HepG2 (cell line): ENCODE data around the gene ANKLE1. TPM values are rescaled to one million over a fixed set of nuclear protein-coding genes. Genes with fewer than 3 reads are reported as not detected.

Experiments
- AKAP8 ChIP-seq: sonication (generic); formaldehyde crosslinking; IDR thresholded peaks from 2 replicates; pipeline ENCODE4 v1.5.1; 2020; ENCODE audit warnings: mild to moderate bottlenecking, missing genetic modification reagents
- CBX2 ChIP-seq, 2 experiments: fragments of 200-600 bp in 1 of 2; sonication (generic); formaldehyde crosslinking in 1 of 2; IDR thresholded peaks; 2 replicates each; pipeline versions ENCODE4 v1.7.0 to v1.8.1; 2018 to 2022; ENCODE audit warnings: low read depth in 2 of 2, low read length in 1 of 2, mild to moderate bottlenecking in 1 of 2, missing genetic modification reagents in 1 of 2
- DNMT1 ChIP-seq: sonication (generic); formaldehyde crosslinking; IDR thresholded peaks from 2 replicates; pipeline ENCODE4 v1.5.1; 2020; ENCODE audit warnings: mild to moderate bottlenecking, missing genetic modification reagents
- GZF1 ChIP-seq: sonication (generic); formaldehyde crosslinking; IDR thresholded peaks from 2 replicates; pipeline ENCODE4 v1.5.1; 2020; ENCODE audit warnings: mild to moderate bottlenecking, missing genetic modification reagents
- IRX3 ChIP-seq: sonication (generic); formaldehyde crosslinking; IDR thresholded peaks from 2 replicates; pipeline ENCODE4 v1.8.1; 2023; ENCODE audit warnings: mild to moderate bottlenecking, low read depth, missing genetic modification reagents, borderline replicate concordance
- MTF2 ChIP-seq: sonication (generic); formaldehyde crosslinking; IDR thresholded peaks from 2 replicates; pipeline ENCODE4 v1.5.0; 2020; ENCODE audit warnings: missing genetic modification reagents, borderline replicate concordance
- NCOA1 ChIP-seq: sonication (generic); formaldehyde crosslinking; IDR thresholded peaks from 2 replicates; pipeline ENCODE4 v1.9.0; 2021; ENCODE audit warnings: missing genetic modification reagents
- SETDB1 ChIP-seq: sonication (generic); formaldehyde crosslinking; IDR thresholded peaks from 2 replicates; pipeline ENCODE4 v1.5.1; 2020; ENCODE audit warnings: missing genetic modification reagents, mild to moderate bottlenecking, borderline replicate concordance
- SIN3A ChIP-seq: IDR thresholded peaks from 2 replicates; pipeline ENCODE4 v1.6.1; 2011; ENCODE audit warnings: low read depth, mild to moderate bottlenecking, control low read depth, low read length, borderline replicate concordance
- ZBTB20 ChIP-seq: sonication (generic); formaldehyde crosslinking; IDR thresholded peaks from 2 replicates; pipeline ENCODE4 v1.8.1; 2023; ENCODE audit warnings: missing genetic modification reagents, low read depth, mild to moderate bottlenecking, borderline replicate concordance
- ZFX ChIP-seq: sonication (generic); formaldehyde crosslinking; IDR thresholded peaks from 2 replicates; pipeline ENCODE4 v1.4.0; 2020; ENCODE audit warnings: mild to moderate bottlenecking, low read depth, missing genetic modification reagents, moderate library complexity
- ZIK1 ChIP-seq: sonication (generic); formaldehyde crosslinking; IDR thresholded peaks from 2 replicates; pipeline ENCODE4 v1.5.0; 2020; ENCODE audit warnings: mild to moderate bottlenecking, low read depth, missing genetic modification reagents, borderline replicate concordance
- ZNF496 ChIP-seq: sonication (generic); formaldehyde crosslinking; IDR thresholded peaks from 2 replicates; pipeline ENCODE4 v1.8.1; 2023; ENCODE audit warnings: mild to moderate bottlenecking, moderate library complexity, missing genetic modification reagents; ENCODE audit not compliant: insufficient replicate concordance
- ZNF563 ChIP-seq: sonication (generic); formaldehyde crosslinking; IDR thresholded peaks from 2 replicates; pipeline ENCODE4 v1.8.0; 2022; ENCODE audit warnings: mild to moderate bottlenecking, moderate library complexity, missing genetic modification reagents
- ZNF782 ChIP-seq: sonication (generic); formaldehyde crosslinking; IDR thresholded peaks from 2 replicates; pipeline ENCODE4 v1.4.0; 2020; ENCODE audit warnings: missing genetic modification reagents, mild to moderate bottlenecking, borderline replicate concordance
- ZNF839 ChIP-seq: sonication (generic); formaldehyde crosslinking; IDR thresholded peaks from 2 replicates; pipeline ENCODE4 v1.4.0; 2020; ENCODE audit warnings: missing genetic modification reagents, mild to moderate bottlenecking, borderline replicate concordance
- ZSCAN12 ChIP-seq: sonication (generic); formaldehyde crosslinking; IDR thresholded peaks from 2 replicates; pipeline ENCODE4 v1.9.0; 2021; ENCODE audit warnings: mild to moderate bottlenecking, missing genetic modification reagents
- ZSCAN29 ChIP-seq: sonication (generic); formaldehyde crosslinking; conservative IDR thresholded peaks from 2 replicates; pipeline ENCODE4 v1.4.0; 2020; ENCODE audit warnings: mild to moderate bottlenecking, missing genetic modification reagents
- polyA plus RNA-seq, 8 experiments: library from polyadenylated mRNA; depleted of rRNA in 3 of 8; stranded (reverse) in 7 of 8; unstranded in 1 of 8; fragments of >200 nt; fragmentation: Illumina TruSeq in 4 of 8; extraction: Trizol in 4 of 8; gene quantifications; 2 replicates each; pipeline versions ENCODE4 v1.2.1 to v1.2.3, GENCODE V29; 2011 to 2016; ENCODE audit warnings: low read depth in 4 of 8, missing spikeins in 1 of 8, mixed read lengths in 1 of 8; ENCODE audit not compliant: insufficient read depth in 1 of 8
- total RNA-seq, 5 experiments: library from RNA; depleted of rRNA; stranded (reverse); fragments of >200 nt; fragmentation: Illumina TruSeq; extraction: Trizol; gene quantifications; 2 replicates each; pipeline ENCODE4 v1.2.3, GENCODE V29; 2016; ENCODE audit warnings: low read depth in 1 of 5
- TF ChIP-seq, protein P1 (sequence below): conservative IDR thresholded peaks from 2 replicates; pipeline ENCODE4 v1.6.1; 2018; ENCODE audit warnings: missing genetic modification reagents
- TF ChIP-seq, protein P2 (sequence below): sonication (generic); formaldehyde crosslinking; IDR thresholded peaks from 2 replicates; pipeline ENCODE4 v1.8.1; 2023; ENCODE audit warnings: mild to moderate bottlenecking, inconsistent platforms, moderate library complexity, missing genetic modification reagents, borderline replicate concordance
- TF ChIP-seq, protein P3 (sequence below): sonication (generic); formaldehyde crosslinking; IDR thresholded peaks from 2 replicates; pipeline ENCODE4 v1.4.0; 2020; ENCODE audit warnings: missing genetic modification reagents

Gene ANKLE1
- total and polyA plus RNA-seq, 2 of the 13 experiments (the other 11 are each of a cell fraction or from before 2014, with no cell fraction given): 0.69 to 1.5 TPM

DNA sequence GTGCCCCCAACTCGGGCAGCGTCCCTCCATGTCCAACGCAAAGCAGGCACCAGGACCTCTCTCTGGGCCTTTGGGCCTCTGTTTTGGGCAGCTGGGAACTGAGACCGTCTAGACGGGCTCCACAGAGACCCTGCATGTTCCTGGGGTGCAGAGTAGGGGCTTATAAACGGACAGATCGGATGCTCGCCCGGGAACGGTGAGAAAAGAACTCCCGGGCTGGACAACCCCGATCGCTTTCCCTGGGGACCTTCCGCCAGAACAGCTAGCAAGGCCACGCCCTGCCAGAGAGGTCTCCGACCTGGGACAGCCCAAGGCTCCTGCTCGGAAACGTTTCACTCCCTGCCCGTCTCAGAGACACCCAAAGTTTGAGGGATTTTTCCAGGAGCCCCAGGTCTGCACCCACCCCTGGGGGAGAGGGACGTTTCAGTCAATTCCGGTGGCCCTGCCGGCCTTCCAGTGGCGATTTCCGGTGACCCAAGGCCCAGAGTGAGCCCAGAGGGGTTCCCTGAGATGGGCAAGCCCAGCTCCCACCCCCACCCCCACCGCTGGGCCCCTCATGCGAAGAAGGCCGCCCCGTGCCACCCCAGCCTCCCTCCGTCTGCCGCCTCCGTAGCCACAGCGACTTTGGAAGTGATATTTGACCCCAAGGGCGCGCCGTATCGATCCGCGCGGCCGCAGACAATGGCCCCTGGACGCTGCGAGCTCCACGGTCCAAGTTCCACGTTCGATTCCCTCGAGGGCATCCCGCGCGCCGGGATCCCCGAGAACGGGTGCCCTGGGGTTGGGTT lies 37.7 kb upstream of the ANKLE1 start (continued):
- no peak for TF ChIP-seq CBX2 (IDR thresholded peaks at IDR 0.05; ENCODE audit: low read depth, low read length)
- TF ChIP-seq CBX2 (CRISPR knock-in tag; IDR thresholded peaks at IDR 0.05; ENCODE audit: low read depth): no peak
- peak; percentile 52 for TF ChIP-seq ZFX (CRISPR knock-in tag)
- TF ChIP-seq AKAP8: no peak; the same call in 1 of the 2 replicates
- TF ChIP-seq ZNF782 (CRISPR knock-in tag): peak; percentile 11; the same call in 1 of the 2 replicates
- TF ChIP-seq ZBTB20 (CRISPR knock-in tag): 0 out of 2 replicates have a peak, but pooled peaks have one; percentile 13
- TF ChIP-seq GZF1 (CRISPR knock-in tag): no peak
- no peak for TF ChIP-seq SETDB1 (CRISPR knock-in tag)
- peak; percentile 3; the same call in 1 of the 2 replicates for TF ChIP-seq ZNF563 (CRISPR knock-in tag)
- TF ChIP-seq ZSCAN29: no peak
- no peak for TF ChIP-seq DNMT1 (CRISPR knock-in tag)
- TF ChIP-seq, protein P1, sequence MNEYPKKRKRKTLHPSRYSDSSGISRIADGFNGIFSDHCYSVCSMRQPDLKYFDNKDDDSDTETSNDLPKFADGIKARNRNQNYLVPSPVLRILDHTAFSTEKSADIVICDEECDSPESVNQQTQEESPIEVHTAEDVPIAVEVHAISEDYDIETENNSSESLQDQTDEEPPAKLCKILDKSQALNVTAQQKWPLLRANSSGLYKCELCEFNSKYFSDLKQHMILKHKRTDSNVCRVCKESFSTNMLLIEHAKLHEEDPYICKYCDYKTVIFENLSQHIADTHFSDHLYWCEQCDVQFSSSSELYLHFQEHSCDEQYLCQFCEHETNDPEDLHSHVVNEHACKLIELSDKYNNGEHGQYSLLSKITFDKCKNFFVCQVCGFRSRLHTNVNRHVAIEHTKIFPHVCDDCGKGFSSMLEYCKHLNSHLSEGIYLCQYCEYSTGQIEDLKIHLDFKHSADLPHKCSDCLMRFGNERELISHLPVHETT (CRISPR knock-in tag): no peak
- no peak for TF ChIP-seq ZNF839 (CRISPR knock-in tag)
- TF ChIP-seq, protein P2, sequence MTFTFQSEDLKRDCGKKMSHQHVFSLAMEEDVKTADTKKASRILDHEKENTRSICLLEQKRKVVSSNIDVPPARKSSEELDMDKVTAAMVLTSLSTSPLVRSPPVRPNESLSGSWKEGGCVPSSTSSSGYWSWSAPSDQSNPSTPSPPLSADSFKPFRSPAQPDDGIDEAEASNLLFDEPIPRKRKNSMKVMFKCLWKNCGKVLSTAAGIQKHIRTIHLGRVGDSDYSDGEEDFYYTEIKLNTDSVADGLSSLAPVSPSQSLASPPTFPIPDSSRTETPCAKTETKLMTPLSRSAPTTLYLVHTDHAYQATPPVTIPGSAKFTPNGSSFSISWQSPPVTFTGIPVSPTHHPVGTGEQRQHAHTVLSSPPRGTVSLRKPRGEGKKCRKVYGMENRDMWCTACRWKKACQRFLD: no peak
- no peak for TF ChIP-seq NCOA1 (CRISPR knock-in tag)
- TF ChIP-seq MTF2 (CRISPR knock-in tag): no peak
- peak; percentile 47; the same call in 1 of the 2 replicates for TF ChIP-seq SIN3A
- no peak for TF ChIP-seq ZIK1 (CRISPR knock-in tag)
- no peak for TF ChIP-seq IRX3 (CRISPR knock-in tag)
- TF ChIP-seq, protein P3, sequence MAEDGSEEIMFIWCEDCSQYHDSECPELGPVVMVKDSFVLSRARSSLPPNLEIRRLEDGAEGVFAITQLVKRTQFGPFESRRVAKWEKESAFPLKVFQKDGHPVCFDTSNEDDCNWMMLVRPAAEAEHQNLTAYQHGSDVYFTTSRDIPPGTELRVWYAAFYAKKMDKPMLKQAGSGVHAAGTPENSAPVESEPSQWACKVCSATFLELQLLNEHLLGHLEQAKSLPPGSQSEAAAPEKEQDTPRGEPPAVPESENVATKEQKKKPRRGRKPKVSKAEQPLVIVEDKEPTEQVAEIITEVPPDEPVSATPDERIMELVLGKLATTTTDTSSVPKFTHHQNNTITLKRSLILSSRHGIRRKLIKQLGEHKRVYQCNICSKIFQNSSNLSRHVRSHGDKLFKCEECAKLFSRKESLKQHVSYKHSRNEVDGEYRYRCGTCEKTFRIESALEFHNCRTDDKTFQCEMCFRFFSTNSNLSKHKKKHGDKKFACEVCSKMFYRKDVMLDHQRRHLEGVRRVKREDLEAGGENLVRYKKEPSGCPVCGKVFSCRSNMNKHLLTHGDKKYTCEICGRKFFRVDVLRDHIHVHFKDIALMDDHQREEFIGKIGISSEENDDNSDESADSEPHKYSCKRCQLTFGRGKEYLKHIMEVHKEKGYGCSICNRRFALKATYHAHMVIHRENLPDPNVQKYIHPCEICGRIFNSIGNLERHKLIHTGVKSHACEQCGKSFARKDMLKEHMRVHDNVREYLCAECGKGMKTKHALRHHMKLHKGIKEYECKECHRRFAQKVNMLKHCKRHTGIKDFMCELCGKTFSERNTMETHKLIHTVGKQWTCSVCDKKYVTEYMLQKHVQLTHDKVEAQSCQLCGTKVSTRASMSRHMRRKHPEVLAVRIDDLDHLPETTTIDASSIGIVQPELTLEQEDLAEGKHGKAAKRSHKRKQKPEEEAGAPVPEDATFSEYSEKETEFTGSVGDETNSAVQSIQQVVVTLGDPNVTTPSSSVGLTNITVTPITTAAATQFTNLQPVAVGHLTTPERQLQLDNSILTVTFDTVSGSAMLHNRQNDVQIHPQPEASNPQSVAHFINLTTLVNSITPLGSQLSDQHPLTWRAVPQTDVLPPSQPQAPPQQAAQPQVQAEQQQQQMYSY: 0 out of 2 replicates have a peak, but pooled peaks have one; percentile 65
- TF ChIP-seq ZSCAN12 (CRISPR knock-in tag): no peak
- no peak for TF ChIP-seq ZNF496 (CRISPR knock-in tag)
